GM12878 (cell line): ENCODE results near the gene DLG2. TPM values are rescaled to one million over a fixed set of nuclear protein-coding genes. Genes with fewer than 3 reads are reported as not detected.

Experiments
- ATAC-seq: fragments of 200-7000 bp; cut with Tn5 transposase; 3 replicates; pipeline ENCODE4 v1.9.1; 2020; ENCODE audit warnings: mild to moderate bottlenecking, moderate library complexity
- BruUV-seq: library from RNA; stranded (reverse); fragments of 400-500 nt; replicated peaks from 2 replicates; lab custom pipeline; 2021; lab: Mats Ljungman, UMichigan
- CTCF ChIA-PET: fragments of 300-600 bp; sonication (Branson Sonifier 250); formaldehyde crosslinking; extraction: SDS; loops from one replicate; lab custom pipeline; 2021; ENCODE audit warnings: inconsistent platforms; lab: Yijun Ruan, JAX
- POLR2A ChIA-PET: fragments of 350-600 bp; formaldehyde crosslinking; extraction: SDS; loops from one replicate; lab custom pipeline; 2021; ENCODE audit warnings: inconsistent platforms; lab: Charles Lee
- RAD21 ChIA-PET: fragments of 300-600 bp; sonication (Branson Sonifier 250); formaldehyde crosslinking; loops from one replicate; lab custom pipeline; 2023; ENCODE audit warnings: antibody characterized with exemption; ENCODE audit not compliant: unreplicated experiment; lab: Charles Lee
- SMC1A ChIA-PET: fragments of 300-600 bp; sonication (Branson Sonifier 250); formaldehyde crosslinking; loops from one replicate; lab custom pipeline; 2023; ENCODE audit not compliant: unreplicated experiment, uncharacterized antibody; lab: Charles Lee
- DNase-seq: peaks from one replicate; pipeline ENCODE4 v3.0.0-alpha.2; 2011; ENCODE audit warnings: low read depth, low spot score
- FAIRE-seq: peaks from 3 replicates; lab custom pipeline; 2011; peaks lifted over from hg19 to GRCh38; lab: Jason Lieb, UNC
- H2AFZ ChIP-seq: 2 replicates; pipeline ENCODE4 v1.6.0; 2011; ENCODE audit warnings: low read depth, low read length, control low read depth; ENCODE audit not compliant: control insufficient read depth
- H3K27ac ChIP-seq: 2 replicates; pipeline ENCODE4 v1.5.1; 2011; ENCODE audit warnings: control low read depth; ENCODE audit not compliant: control insufficient read depth, insufficient read depth
- H3K27me3 ChIP-seq, 2 experiments: replicated peaks in 1 of 2; 2 replicates each; pipeline versions ENCODE4 v1.6.0 to v1.6.1; 2011; ENCODE audit warnings: low read length in 1 of 2; ENCODE audit not compliant: control insufficient read depth in 2 of 2, insufficient read depth in 2 of 2
- H3K36me3 ChIP-seq, 2 experiments: 2 replicates each; pipeline ENCODE4 v1.5.1; 2011; ENCODE audit warnings: low read length in 1 of 2; ENCODE audit not compliant: control insufficient read depth in 2 of 2, insufficient read depth in 2 of 2
- H3K4me1 ChIP-seq: 2 replicates; pipeline ENCODE4 v1.6.1; 2011; ENCODE audit warnings: mild to moderate bottlenecking, low read length, moderate library complexity, mixed read lengths; ENCODE audit not compliant: control insufficient read depth, insufficient read depth
- H3K4me2 ChIP-seq: 2 replicates; pipeline ENCODE4 v1.6.0; 2011; ENCODE audit warnings: control low read depth; ENCODE audit not compliant: control insufficient read depth, insufficient read depth
- H3K4me3 ChIP-seq: fragments of 200-600 bp; sonication (generic); 2 replicates; pipeline ENCODE4 v1.5.1; 2016
- H3K79me2 ChIP-seq: 2 replicates; pipeline ENCODE4 v1.6.0; 2011; ENCODE audit warnings: low read length; ENCODE audit not compliant: control insufficient read depth, insufficient read depth
- H3K9ac ChIP-seq: 2 replicates; pipeline ENCODE4 v1.8.0; 2011; ENCODE audit warnings: low read length, control low read depth, mixed read lengths; ENCODE audit not compliant: control insufficient read depth, insufficient read depth
- H3K9me3 ChIP-seq: replicated peaks from 3 replicates; pipeline ENCODE4 v1.5.1; 2011; ENCODE audit warnings: mild to moderate bottlenecking, low read length; ENCODE audit not compliant: control insufficient read depth, insufficient read depth
- H4K20me1 ChIP-seq: 2 replicates; pipeline ENCODE4 v1.6.0; 2011; ENCODE audit not compliant: control insufficient read depth, insufficient read depth
- BHLHE40 ChIP-seq, 2 experiments: fragments of 450-650 bp in 1 of 2; IDR thresholded peaks; 2 replicates each; pipeline ENCODE4 v1.6.1; 2011 to 2017; ENCODE audit warnings: low read depth in 2 of 2, borderline replicate concordance in 1 of 2, improper control_type of control experiment in 1 of 2, low read length in 1 of 2, mild to moderate bottlenecking in 1 of 2
- CBFB ChIP-seq: IDR thresholded peaks from 2 replicates; pipeline ENCODE4 v1.6.1; 2016; ENCODE audit warnings: antibody characterized with exemption, low read depth
- CREM ChIP-seq: IDR thresholded peaks from 2 replicates; pipeline ENCODE4 v1.6.1; 2014; ENCODE audit warnings: antibody characterized with exemption, low read depth
- EZH2 ChIP-seq: IDR thresholded peaks from 2 replicates; pipeline ENCODE4 v1.6.1; 2012; ENCODE audit warnings: low read depth, mild to moderate bottlenecking, control low read depth, inconsistent platforms, low read length, borderline replicate concordance; ENCODE audit not compliant: control insufficient read depth
- HSF1 ChIP-seq: fragments of 150-350 bp; IDR thresholded peaks from 2 replicates; pipeline ENCODE4 v1.6.1; 2014; ENCODE audit warnings: mild to moderate bottlenecking, low read depth, low read length
- IRF4 ChIP-seq: IDR thresholded peaks from 2 replicates; pipeline ENCODE4 v1.6.1; 2011; ENCODE audit warnings: low read depth, low read length
- KAT2A ChIP-seq: conservative IDR thresholded peaks from 2 replicates; pipeline ENCODE4 v1.6.1; 2011; ENCODE audit warnings: low read depth, low read length; ENCODE audit not compliant: control insufficient read depth
- MYC ChIP-seq: IDR thresholded peaks from 2 replicates; pipeline ENCODE4 v1.6.1; 2011; ENCODE audit warnings: mild to moderate bottlenecking, low read length, moderate library complexity, inconsistent platforms; ENCODE audit not compliant: insufficient read depth, insufficient replicate concordance, insufficient read length, severe bottlenecking
- NRF1 ChIP-seq: conservative IDR thresholded peaks from 2 replicates; pipeline ENCODE4 v1.6.1; 2011; ENCODE audit warnings: mild to moderate bottlenecking, low read depth, low read length, improper control_type of control experiment
- SUPT20H ChIP-seq: IDR thresholded peaks from 2 replicates; pipeline ENCODE4 v1.6.1; 2011; ENCODE audit warnings: low read depth, mild to moderate bottlenecking, low read length, moderate library complexity, borderline replicate concordance; ENCODE audit not compliant: control insufficient read depth
- TAF1 ChIP-seq: IDR thresholded peaks from 2 replicates; pipeline ENCODE4 v1.6.1; 2011; ENCODE audit warnings: mild to moderate bottlenecking, low read depth, low read length, borderline replicate concordance
- TCF7 ChIP-seq: IDR thresholded peaks from 2 replicates; pipeline ENCODE4 v1.6.1; 2014; ENCODE audit warnings: antibody characterized with exemption, borderline replicate concordance
- WGBS: methylation state at CpG from one replicate; pipeline ENCODE4 v1.1.6; 2016; ENCODE audit warnings: low lambda C conversion rate; ENCODE audit not compliant: insufficient replicate concordance, insufficient coverage; ENCODE audit errors: missing lambda C conversion rate; 5-methylcytosine and 5-hydroxymethylcytosine counted together
- in situ Hi-C: fragments of 300-500 bp; cut with MboI; formaldehyde crosslinking; loops from 9 replicates; pipeline ENCODE4 v1.14.3; 2018; ENCODE audit warnings: mixed read lengths
- intact Hi-C: fragments of 100-400 bp; cut with micrococcal nuclease; formaldehyde crosslinking; loops from one replicate; pipeline ENCODE4 v1.14.2; 2022; ENCODE audit not compliant: unreplicated experiment
- polyA plus RNA-seq, 11 experiments: library from polyadenylated mRNA; depleted of rRNA in 4 of 11; unstranded in 6 of 11; stranded (reverse) in 5 of 11; fragments of >200 nt; fragmentation: Nextera tagmentation in 4 of 11; fragmentation: Illumina TruSeq in 1 of 11; extraction: Ambion mirVana in 4 of 11; extraction: Trizol in 1 of 11; gene quantifications; 1 replicate in 1 of 11; 2 replicates in 10 of 11; pipeline versions ENCODE4 v1.2.1 to v1.2.3, GENCODE V29; 2011 to 2016; ENCODE audit warnings: inconsistent platforms in 2 of 11, missing spikeins in 2 of 11, low read depth in 1 of 11
- total RNA-seq, 4 experiments: library from RNA; depleted of rRNA in 3 of 4; stranded (reverse); fragments of >200 nt in 3 of 4; fragmentation: Illumina TruSeq in 1 of 4; extraction: Trizol in 1 of 4; gene quantifications; 2 replicates each; pipeline versions ENCODE4 v1.2.1 to v1.2.3, GENCODE V29; 2013 to 2021

Gene DLG2
- total and polyA plus RNA-seq, 10 of the 15 experiments (the other 5 are each of a cell fraction or from before 2014, with no cell fraction given): 0.09 to 0.98 (median 0.35) TPM

- TF ChIP-seq IRF4 (no peak), KAT2A (no peak), SUPT20H (no peak)
Observed at GRCh38 chr11:83923961-83924360, 1703.2 kb downstream of the DLG2 start (continued).

GRCh38 chr11:83922953-83923352 is 1704.2 kb downstream of the DLG2 start:
- ChIA-PET SMC1A (no interaction called here), CTCF (no interaction called here), POLR2A (no interaction called here), RAD21 (no interaction called here)
- TF ChIP-seq BHLHE40 (IDR thresholded peaks at IDR 0.05; ENCODE audit: borderline replicate concordance in 1 of 2, low read depth in 2 of 2, low read length in 1 of 2): no peak
- TF ChIP-seq CBFB: no peak
- TF ChIP-seq EZH2: no peak
- TF ChIP-seq TCF7: no peak
- TF ChIP-seq HSF1: no peak
- TF ChIP-seq NRF1: no peak
- no peak for TF ChIP-seq TAF1
- no peak for TF ChIP-seq CREM
- no peak for TF ChIP-seq MYC
- in situ Hi-C loops: no loop called here
- 0% methylated on average over 1 of the region's 1 CpG for WGBS
- no peaks in the 10 kb centered on the region for H4K20me1 ChIP-seq
- no peak overlapping the region for H3K27ac ChIP-seq
- intact Hi-C loops: no loop called here
- no TSS peak for BruUV-seq
- no peak for ATAC-seq
- H3K36me3 ChIP-seq: no peaks in the 10 kb centered on the region
- H3K4me3 ChIP-seq: no peak overlapping the region
- H3K9me3 ChIP-seq: no peaks in the 10 kb centered on the region
- no peak overlapping the region for H3K9ac ChIP-seq
- H3K4me1 ChIP-seq: no peaks in the 10 kb centered on the region
- FAIRE-seq: no peak
- no peaks in the 10 kb centered on the region for H3K79me2 ChIP-seq
- H3K27me3 ChIP-seq: no peaks in the 10 kb centered on the region
- no peak overlapping the region for H3K4me2 ChIP-seq
- DNase-seq: no peak
- no peak overlapping the region for H2AFZ ChIP-seq
